ENCODE results near the gene QPRT.

- TF ChIP-seq POLR2A (IDR thresholded peaks at IDR 0.05; ENCODE audit: low read depth, low read length) (no peak), EZH2 (IDR thresholded peaks at IDR 0.05; ENCODE audit: borderline replicate concordance, low read depth, low read length, severe bottlenecking) (no peak), POLR2AphosphoS5 (IDR thresholded peaks at IDR 0.05; ENCODE audit: insufficient read depth, low read depth, low read length) (no peak), GATA2 (IDR thresholded peaks at IDR 0.05; ENCODE audit: insufficient read depth, insufficient read length, low read depth, low read length) (no peak), JUN (IDR thresholded peaks at IDR 0.05; ENCODE audit: borderline replicate concordance, insufficient read depth, insufficient read length, low read depth) (no peak), MAX (IDR thresholded peaks at IDR 0.05; ENCODE audit: insufficient read depth, insufficient read length) (no peak), MYC (IDR thresholded peaks at IDR 0.05; ENCODE audit: low read depth, low read length) (no peak), FOS (IDR thresholded peaks at IDR 0.05; ENCODE audit: borderline replicate concordance, insufficient read depth, low read length) (no peak)
- TF ChIP-seq, protein P1, sequence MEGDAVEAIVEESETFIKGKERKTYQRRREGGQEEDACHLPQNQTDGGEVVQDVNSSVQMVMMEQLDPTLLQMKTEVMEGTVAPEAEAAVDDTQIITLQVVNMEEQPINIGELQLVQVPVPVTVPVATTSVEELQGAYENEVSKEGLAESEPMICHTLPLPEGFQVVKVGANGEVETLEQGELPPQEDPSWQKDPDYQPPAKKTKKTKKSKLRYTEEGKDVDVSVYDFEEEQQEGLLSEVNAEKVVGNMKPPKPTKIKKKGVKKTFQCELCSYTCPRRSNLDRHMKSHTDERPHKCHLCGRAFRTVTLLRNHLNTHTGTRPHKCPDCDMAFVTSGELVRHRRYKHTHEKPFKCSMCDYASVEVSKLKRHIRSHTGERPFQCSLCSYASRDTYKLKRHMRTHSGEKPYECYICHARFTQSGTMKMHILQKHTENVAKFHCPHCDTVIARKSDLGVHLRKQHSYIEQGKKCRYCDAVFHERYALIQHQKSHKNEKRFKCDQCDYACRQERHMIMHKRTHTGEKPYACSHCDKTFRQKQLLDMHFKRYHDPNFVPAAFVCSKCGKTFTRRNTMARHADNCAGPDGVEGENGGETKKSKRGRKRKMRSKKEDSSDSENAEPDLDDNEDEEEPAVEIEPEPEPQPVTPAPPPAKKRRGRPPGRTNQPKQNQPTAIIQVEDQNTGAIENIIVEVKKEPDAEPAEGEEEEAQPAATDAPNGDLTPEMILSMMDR (IDR thresholded peaks at IDR 0.05; ENCODE audit: extremely low read depth in 1 of 2, insufficient read depth in 1 of 2, low read depth in 1 of 2, low read length in 2 of 2) = no peak
Observed at GRCh38 chr16:29680180-29680598, 1.2 kb downstream of the QPRT start.

Measured in endothelial cell of umbilical vein (primary cell).